ENCODE results near the gene TMEM183A.

DNA sequence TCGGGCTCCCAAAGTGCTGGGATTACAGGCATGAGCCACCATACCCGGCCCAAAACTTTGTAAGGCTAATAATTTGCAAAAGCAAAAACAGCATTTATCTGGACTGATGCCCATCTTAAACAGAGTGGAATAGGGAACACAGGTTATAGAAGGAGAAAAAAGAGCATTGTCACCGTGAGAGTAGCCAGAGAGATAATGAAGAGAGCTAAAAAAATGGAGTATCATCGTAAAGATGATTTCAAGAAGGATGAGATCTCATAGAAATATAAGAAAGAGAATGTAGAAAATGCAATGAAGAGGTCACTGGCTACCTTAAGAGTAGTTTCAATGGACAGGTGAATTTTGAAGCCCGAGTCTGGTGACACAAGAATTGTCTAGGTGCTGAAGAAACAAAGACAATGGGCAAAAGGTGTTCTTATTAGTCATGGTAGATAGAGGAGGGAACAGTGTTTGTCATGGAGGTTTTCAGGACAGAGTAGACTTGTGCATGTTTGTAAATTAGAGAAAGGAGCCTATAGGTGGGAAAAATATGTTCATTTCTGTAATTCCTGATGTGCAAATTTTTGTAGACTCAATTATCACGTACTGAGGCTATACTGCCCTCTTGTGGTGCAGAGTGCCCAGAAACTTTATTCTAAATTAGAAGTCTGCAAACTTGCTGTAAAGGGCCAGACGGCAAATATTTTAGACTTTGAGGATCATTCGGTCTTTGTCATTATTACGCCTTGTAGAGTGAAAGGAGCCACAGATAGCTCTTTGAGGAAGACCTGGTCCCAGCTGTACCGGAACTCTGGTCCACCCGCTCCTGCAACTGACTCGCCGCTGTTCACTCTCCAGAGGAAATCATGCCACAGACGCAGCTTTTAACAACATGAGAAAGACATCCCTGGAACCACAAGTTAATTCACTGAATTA, 8.1 kb upstream of the TMEM183A start:
- no peak for TF ChIP-seq POLR2A (IDR thresholded peaks at IDR 0.05)
- TF ChIP-seq POLR2AphosphoS5 (IDR thresholded peaks at IDR 0.05) = no peak

Data from breast epithelium (tissue), 3 donors.